Neural cell (in vitro differentiated cells): Measurements from ENCODE around the gene NCAPD3. TPM values are rescaled to one million over a fixed set of nuclear protein-coding genes. Genes with fewer than 3 reads are reported as not detected.

Source experiments
- H2AFZ ChIP-seq: fragments of 200-600, 300-800 bp; sonication (generic), shearing (Covaris generic); 2 replicates; pipeline ENCODE4 v1.6.0; 2014; ENCODE audit warnings: low read depth, mild to moderate bottlenecking, antibody characterized with exemption, low read length, moderate library complexity
- H3F3A ChIP-seq: fragments of 200-600 bp; shearing (Covaris generic); 2 replicates; pipeline ENCODE4 v1.6.1; 2016; ENCODE audit warnings: mild to moderate bottlenecking, moderate library complexity, mixed read lengths, antibody characterized with exemption, low read length; ENCODE audit not compliant: insufficient read depth, poor library complexity, severe bottlenecking
- H3K27ac ChIP-seq: fragments of 200-600, 300-800 bp; sonication (generic), shearing (Covaris generic); 2 replicates; pipeline ENCODE4 v1.5.1; 2014; ENCODE audit warnings: mild to moderate bottlenecking, low read length, moderate library complexity
- H3K27me3 ChIP-seq: fragments of 300-800, 200-600 bp; sonication (generic), shearing (Covaris generic); 2 replicates; pipeline ENCODE4 v1.6.0; 2014; ENCODE audit warnings: mild to moderate bottlenecking, low read depth, low read length, moderate library complexity; ENCODE audit not compliant: insufficient read depth
- H3K36me3 ChIP-seq: fragments of 300-800, 200-600 bp; sonication (generic), shearing (Covaris generic); 2 replicates; pipeline ENCODE4 v1.5.1; 2014; ENCODE audit warnings: mild to moderate bottlenecking, antibody characterized with exemption, low read length, moderate library complexity; ENCODE audit not compliant: insufficient read depth
- H3K4me2 ChIP-seq: fragments of 300-800, 200-600 bp; sonication (generic), shearing (Covaris generic); 2 replicates; pipeline ENCODE4 v1.6.0; 2014; ENCODE audit warnings: mild to moderate bottlenecking, low read length
- H3K4me3 ChIP-seq: fragments of 300-800, 200-600 bp; sonication (generic), shearing (Covaris generic); 2 replicates; pipeline ENCODE4 v1.5.1; 2014; ENCODE audit warnings: mild to moderate bottlenecking, low read length, moderate library complexity
- H3K79me2 ChIP-seq: fragments of 200-600 bp; shearing (Covaris generic); replicated peaks from 2 replicates; pipeline ENCODE4 v1.6.0; 2014; ENCODE audit warnings: mild to moderate bottlenecking, low read length, moderate library complexity; ENCODE audit not compliant: insufficient read depth
- H3K9ac ChIP-seq: fragments of 300-800, 200-600 bp; sonication (generic), shearing (Covaris generic); 2 replicates; pipeline ENCODE4 v1.6.1; 2016; ENCODE audit warnings: mild to moderate bottlenecking, low read length, mixed read lengths
- H3K9me2 ChIP-seq: fragments of 200-600 bp; shearing (Covaris generic); 2 replicates; pipeline ENCODE4 v1.6.1; 2016; ENCODE audit warnings: mild to moderate bottlenecking, low read length, mixed read lengths; ENCODE audit not compliant: insufficient read depth
- H3K9me3 ChIP-seq: fragments of 200-600, 300-800 bp; sonication (generic), shearing (Covaris generic); 2 replicates; pipeline ENCODE4 v1.6.1; 2016; ENCODE audit warnings: mild to moderate bottlenecking, mixed run types, low read length, moderate library complexity, mixed read lengths
- H4K20me1 ChIP-seq: fragments of 200-600 bp; shearing (Covaris generic); 2 replicates; pipeline ENCODE4 v1.6.1; 2016; ENCODE audit warnings: mild to moderate bottlenecking, mixed run types; ENCODE audit not compliant: insufficient read depth
- EP300 ChIP-seq: fragments of 450-650 bp; conservative IDR thresholded peaks from 2 replicates; pipeline ENCODE4 v1.6.1; 2014; ENCODE audit warnings: antibody characterized with exemption, mild to moderate bottlenecking, moderate library complexity; ENCODE audit not compliant: poor library complexity, severe bottlenecking
- EZH2 ChIP-seq: fragments of 200-600, 300-800 bp; shearing (Covaris generic), sonication (generic); IDR thresholded peaks from 2 replicates; pipeline ENCODE4 v1.6.1; 2014; ENCODE audit warnings: antibody characterized with exemption, low read length, borderline replicate concordance, mild to moderate bottlenecking; ENCODE audit not compliant: insufficient read depth, poor library complexity, severe bottlenecking
- MXI1 ChIP-seq: fragments of 450-650 bp; conservative IDR thresholded peaks from 2 replicates; pipeline ENCODE4 v1.6.1; 2014; ENCODE audit warnings: antibody characterized with exemption, mild to moderate bottlenecking; ENCODE audit not compliant: poor library complexity, severe bottlenecking
- POLR2AphosphoS5 ChIP-seq: IDR thresholded peaks from 2 replicates; pipeline ENCODE4 v1.6.1; 2012
- RAD21 ChIP-seq: fragments of 450-650 bp; conservative IDR thresholded peaks from 2 replicates; pipeline ENCODE4 v1.6.1; 2014; ENCODE audit warnings: antibody characterized with exemption, mild to moderate bottlenecking, moderate library complexity
- REST ChIP-seq: IDR thresholded peaks from 2 replicates; pipeline ENCODE4 v1.6.1; 2012; ENCODE audit warnings: borderline replicate concordance
- SMC3 ChIP-seq: fragments of 450-650 bp; conservative IDR thresholded peaks from 2 replicates; pipeline ENCODE4 v1.6.1; 2014; ENCODE audit warnings: antibody characterized with exemption, mild to moderate bottlenecking, moderate library complexity; ENCODE audit not compliant: poor library complexity
- TAF1 ChIP-seq: IDR thresholded peaks from 2 replicates; pipeline ENCODE4 v1.6.1; 2012; ENCODE audit warnings: low read depth
- polyA plus RNA-seq: library from polyadenylated mRNA; depleted of rRNA; stranded (reverse); fragments of >200 nt; gene quantifications from 2 replicates; pipeline ENCODE4 v1.2.3, GENCODE V29; 2014
- TF ChIP-seq, protein P1 (sequence below): fragments of 450-650 bp; IDR thresholded peaks from 2 replicates; pipeline ENCODE4 v1.5.1; 2014; ENCODE audit warnings: antibody characterized with exemption, mild to moderate bottlenecking, moderate library complexity; ENCODE audit not compliant: poor library complexity, severe bottlenecking

The NCAPD3 gene
- polyA plus RNA-seq, 1 donor from 2014 or later = 11.9 TPM

DNA sequence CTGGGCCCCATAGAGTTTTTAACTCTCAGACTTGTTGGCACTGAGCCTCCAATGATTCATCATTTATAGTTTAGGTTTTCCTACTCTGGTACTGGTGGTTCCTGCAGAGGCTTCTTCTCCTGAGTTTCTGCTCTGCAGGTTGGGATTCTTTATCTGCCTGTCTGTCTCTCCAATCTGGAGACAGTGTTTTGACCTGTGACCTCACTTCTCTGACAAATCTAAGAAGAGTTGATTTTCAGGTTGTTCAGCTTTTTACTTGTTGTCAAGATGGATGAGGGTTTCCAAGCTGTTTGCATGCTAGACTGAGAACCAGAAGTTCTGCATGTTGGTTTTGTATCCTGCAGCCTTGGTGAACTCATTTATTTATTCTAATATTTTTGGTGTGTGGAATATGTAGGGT, 91.0 kb downstream of the NCAPD3 start:
- Histone ChIP-seq H3K79me2 (peaks cover 30% of the 10 kb centered on the region), H3K36me3 (peaks cover 4% of the 10 kb centered on the region), H3F3A (no peaks in the 10 kb centered on the region), H4K20me1 (no peaks in the 10 kb centered on the region), H3K4me3 (no peak overlapping the region), H3K9ac (no peak overlapping the region), H3K9me3 (peaks cover 16% of the 10 kb centered on the region), H2AFZ (no peak overlapping the region), H3K9me2 (no peaks in the 10 kb centered on the region), H3K4me2 (no peak overlapping the region), H3K27ac (no peak overlapping the region), H3K27me3 (no peaks in the 10 kb centered on the region)
- TF ChIP-seq POLR2AphosphoS5 (no peak), MXI1 (no peak), REST (no peak)

GRCh38 chr11:134131628-134132244, 92.0 kb downstream of the NCAPD3 start:
- Histone ChIP-seq H3K27me3 (no peaks in the 10 kb centered on the region), H3K4me2 (no peak overlapping the region), H2AFZ (no peak overlapping the region), H3F3A (no peaks in the 10 kb centered on the region), H3K27ac (no peak overlapping the region), H3K36me3 (peaks cover 4% of the 10 kb centered on the region), H3K9me3 (peaks cover 16% of the 10 kb centered on the region), H4K20me1 (no peaks in the 10 kb centered on the region), H3K9ac (no peak overlapping the region), H3K9me2 (no peaks in the 10 kb centered on the region), H3K79me2 (peaks cover 30% of the 10 kb centered on the region), H3K4me3 (no peak overlapping the region)
- no peak for TF ChIP-seq EP300
- TF ChIP-seq EZH2 = no peak
- TF ChIP-seq POLR2AphosphoS5 = no peak
- TF ChIP-seq MXI1 = no peak
- no peak for TF ChIP-seq RAD21
- no peak for TF ChIP-seq TAF1
- no peak for TF ChIP-seq SMC3
- no peak for TF ChIP-seq REST
- TF ChIP-seq, protein P1, sequence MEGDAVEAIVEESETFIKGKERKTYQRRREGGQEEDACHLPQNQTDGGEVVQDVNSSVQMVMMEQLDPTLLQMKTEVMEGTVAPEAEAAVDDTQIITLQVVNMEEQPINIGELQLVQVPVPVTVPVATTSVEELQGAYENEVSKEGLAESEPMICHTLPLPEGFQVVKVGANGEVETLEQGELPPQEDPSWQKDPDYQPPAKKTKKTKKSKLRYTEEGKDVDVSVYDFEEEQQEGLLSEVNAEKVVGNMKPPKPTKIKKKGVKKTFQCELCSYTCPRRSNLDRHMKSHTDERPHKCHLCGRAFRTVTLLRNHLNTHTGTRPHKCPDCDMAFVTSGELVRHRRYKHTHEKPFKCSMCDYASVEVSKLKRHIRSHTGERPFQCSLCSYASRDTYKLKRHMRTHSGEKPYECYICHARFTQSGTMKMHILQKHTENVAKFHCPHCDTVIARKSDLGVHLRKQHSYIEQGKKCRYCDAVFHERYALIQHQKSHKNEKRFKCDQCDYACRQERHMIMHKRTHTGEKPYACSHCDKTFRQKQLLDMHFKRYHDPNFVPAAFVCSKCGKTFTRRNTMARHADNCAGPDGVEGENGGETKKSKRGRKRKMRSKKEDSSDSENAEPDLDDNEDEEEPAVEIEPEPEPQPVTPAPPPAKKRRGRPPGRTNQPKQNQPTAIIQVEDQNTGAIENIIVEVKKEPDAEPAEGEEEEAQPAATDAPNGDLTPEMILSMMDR = no peak
